NCI-H1417 (cell line): ENCODE measurements around the gene OR1Q1.
"Not testable (repeated sequence)": the region's sequence is repeated elsewhere in the genome, so short reads cannot be mapped to it uniquely, and the experiment has no call there.

Experiments
- DNase-seq, 3 experiments: peaks; one replicate each; lab custom pipeline; 2025; lab: John Stamatoyannopoulos, UW

Gene OR1Q1, protein sequence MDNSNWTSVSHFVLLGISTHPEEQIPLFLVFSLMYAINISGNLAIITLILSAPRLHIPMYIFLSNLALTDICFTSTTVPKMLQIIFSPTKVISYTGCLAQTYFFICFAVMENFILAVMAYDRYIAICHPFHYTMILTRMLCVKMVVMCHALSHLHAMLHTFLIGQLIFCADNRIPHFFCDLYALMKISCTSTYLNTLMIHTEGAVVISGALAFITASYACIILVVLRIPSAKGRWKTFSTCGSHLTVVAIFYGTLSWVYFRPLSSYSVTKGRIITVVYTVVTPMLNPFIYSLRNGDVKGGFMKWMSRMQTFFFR

GRCh38 chr9:122614362-122614761 lies at the start of gene OR1Q1:
Gene OR1Q1 (plus strand): TSS chr9:122614738. CDS start chr9:122614738, 0 bp downstream.
- DNase-seq, result no peak

- no peak for DNase-seq
These were observed 46.6 kb upstream of the OR1Q1 start for GRCh38 chr9:122567901-122568300.

GRCh38 chr9:122572456-122572855 lies 42.1 kb upstream of the OR1Q1 start:
- DNase-seq, result no peak

- DNase-seq, result no peak
These were observed 34.7 kb upstream of the OR1Q1 start for GRCh38 chr9:122579874-122580273.

DNA sequence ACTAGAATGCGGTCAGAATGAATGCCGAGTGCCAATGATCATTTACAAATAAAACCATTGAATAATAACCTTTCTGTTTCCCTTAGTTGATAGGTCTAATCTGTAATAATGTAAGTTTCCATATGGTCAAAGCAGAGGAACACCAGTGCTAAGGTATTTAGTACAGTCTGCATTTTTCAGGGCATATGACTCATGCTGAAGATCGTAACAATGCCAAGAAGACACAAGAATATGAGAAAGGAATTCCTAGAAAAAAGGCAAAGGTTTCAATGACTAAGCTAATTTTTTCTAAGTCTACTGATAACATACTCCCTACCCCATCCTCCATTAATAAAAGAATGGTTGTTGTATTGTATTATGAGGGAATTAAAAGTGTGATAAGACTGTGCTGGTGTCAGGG lies 34.2 kb upstream of the OR1Q1 start:
- DNase-seq, result no peak

GRCh38 chr9:122583284-122583683 lies 31.3 kb upstream of the OR1Q1 start, which contains the start of gene OR1L8:
Gene OR1L8 (minus strand): TSS chr9:122583384. CDS start chr9:122568477, 14,907 bp downstream.
- DNase-seq, result not testable (repeated sequence)

DNA sequence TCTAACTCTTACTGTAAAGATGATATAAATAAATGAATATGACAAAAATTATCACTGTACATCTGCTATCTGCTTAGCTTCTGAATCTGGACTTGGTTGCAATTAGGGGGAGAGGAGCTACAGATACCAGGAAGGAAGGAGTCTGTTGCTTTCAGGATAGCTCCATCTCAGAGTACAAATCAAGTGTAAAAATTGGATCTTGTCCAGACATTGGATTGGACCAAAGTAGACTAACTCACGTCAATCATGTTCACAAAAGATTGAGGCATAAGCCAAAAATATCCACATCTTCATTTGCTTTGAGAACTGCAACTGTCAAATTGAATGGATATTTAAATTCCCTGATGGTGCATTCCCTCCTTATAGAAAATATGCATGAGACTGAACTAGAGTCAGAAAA lies 8.8 kb upstream of the OR1Q1 start:
- no peak for DNase-seq

DNA sequence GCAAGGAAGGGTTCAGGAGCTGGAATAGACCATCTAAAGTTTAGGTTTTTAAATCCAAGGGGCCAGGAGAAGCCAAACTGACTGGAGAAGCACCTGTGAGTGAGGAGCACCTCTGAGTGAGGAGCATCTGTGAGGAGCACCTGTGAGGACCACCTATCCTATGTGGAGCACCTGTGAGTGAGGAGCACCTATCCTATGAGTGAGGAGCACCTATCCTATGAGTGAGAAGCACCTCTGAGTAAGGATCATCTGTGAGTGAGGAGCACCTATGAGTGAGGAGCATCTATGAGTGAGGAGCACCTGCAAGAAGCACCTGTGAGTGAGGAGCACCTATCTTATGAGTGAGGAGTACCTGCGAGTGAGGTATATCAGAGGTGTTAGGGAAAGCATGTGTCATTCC lies 8.0 kb upstream of the OR1Q1 start:
- DNase-seq, result no peak

- no peak for DNase-seq
These were observed 4.7 kb upstream of the OR1Q1 start for GRCh38 chr9:122609804-122610203.

GRCh38 chr9:122619996-122620395 lies 5.5 kb downstream of the OR1Q1 start:
- no peak for DNase-seq

- no peak for DNase-seq
These were observed 27.7 kb downstream of the OR1Q1 start for GRCh38 chr9:122642226-122642625.

DNA sequence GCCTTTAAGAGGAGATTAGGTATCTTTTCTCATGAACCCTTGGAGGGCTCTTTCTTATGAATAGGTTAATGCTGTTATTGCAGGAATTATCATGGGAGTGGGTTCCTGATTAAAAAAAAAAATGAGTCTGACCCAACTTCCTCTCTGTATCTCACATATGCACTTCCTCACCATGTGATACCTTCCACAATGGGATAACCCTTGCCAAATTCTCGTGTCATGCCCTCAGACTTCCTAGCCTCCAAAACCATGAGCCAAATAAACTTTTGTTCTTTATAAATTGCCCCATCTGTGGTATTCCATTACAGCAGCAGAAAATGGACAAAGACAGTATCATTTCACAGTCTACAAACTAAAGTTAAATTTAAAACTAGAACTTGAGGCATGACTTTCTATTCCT lies 41.8 kb downstream of the OR1Q1 start:
- DNase-seq, result no peak

- DNase-seq, result no peak
These were observed 43.0 kb downstream of the OR1Q1 start, which contains the start of gene OR1B1 for GRCh38 chr9:122657527-122657926. Gene OR1B1 (minus strand): TSS chr9:122657627.

DNA sequence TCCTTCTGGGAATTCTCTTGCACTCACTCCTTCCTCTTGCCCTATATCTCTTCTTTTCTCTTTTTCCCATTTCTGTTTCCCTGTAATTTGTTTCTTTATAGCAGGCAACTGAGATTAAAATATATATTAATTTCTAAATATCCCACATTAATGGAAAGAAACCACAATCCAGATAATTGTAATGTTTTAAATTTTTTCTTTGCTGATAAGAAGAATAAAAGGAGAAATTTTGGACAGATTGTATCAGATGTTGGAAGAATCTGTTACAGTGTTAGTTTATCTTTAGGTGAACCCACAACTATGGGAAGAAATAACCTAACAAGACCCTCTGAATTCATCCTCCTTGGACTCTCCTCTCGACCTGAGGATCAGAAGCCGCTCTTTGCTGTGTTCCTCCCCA lies 46.9 kb downstream of the OR1Q1 start, which contains the start of gene OR1L1:
OR1L1 (plus strand) TSS at position 301 of the 400 bp plus-strand sequence; CDS start at position 301, 0 bp downstream.
- no peak for DNase-seq
